ENCODE data around the gene UTP14A. TPM values are rescaled to one million over a fixed set of nuclear protein-coding genes. Genes with fewer than 3 reads are reported as not detected.
A peak's percentile ranks its signal among the peaks of the same experiment; 100 is the strongest.

Gene UTP14A
- total and polyA plus RNA-seq, 2 of the 13 experiments (the other 11 are each of a cell fraction or from before 2014, with no cell fraction given): 7.4 to 19.0 TPM

GRCh38 chrX:129905787-129906580 is at the start of gene UTP14A (continued):
- TF ChIP-seq ELF4 (CRISPR knock-in tag; IDR thresholded peaks at IDR 0.05; ENCODE audit: borderline replicate concordance) (no peak), ZNF850 (CRISPR knock-in tag; conservative IDR thresholded peaks at IDR 0.05) (no peak), ZBTB49 (CRISPR knock-in tag; IDR thresholded peaks at IDR 0.05; ENCODE audit: borderline replicate concordance) (no peak), MAF1 (CRISPR knock-in tag; IDR thresholded peaks at IDR 0.05; ENCODE audit: borderline replicate concordance) (no peak), EEA1 (CRISPR knock-in tag; IDR thresholded peaks at IDR 0.05; ENCODE audit: borderline replicate concordance) (no peak), TOE1 (CRISPR knock-in tag; IDR thresholded peaks at IDR 0.05) (no peak), CCDC6 (CRISPR knock-in tag; IDR thresholded peaks at IDR 0.05) (0 out of 2 replicates have a peak, but pooled peaks have one; percentile 34), SRY (CRISPR knock-in tag; IDR thresholded peaks at IDR 0.05) (0 out of 2 replicates have a peak, but pooled peaks have one; percentile 49), GPBP1L1 (CRISPR knock-in tag; IDR thresholded peaks at IDR 0.05) (no peak), ZNF260 (CRISPR knock-in tag; IDR thresholded peaks at IDR 0.05; ENCODE audit: borderline replicate concordance, low read depth) (no peak), ZNF350 (CRISPR knock-in tag; IDR thresholded peaks at IDR 0.05; ENCODE audit: borderline replicate concordance, low read depth) (no peak), POGK (CRISPR knock-in tag; conservative IDR thresholded peaks at IDR 0.05) (0 out of 2 replicates have a peak, but pooled peaks have one; percentile 49), ZBED4 (CRISPR knock-in tag; IDR thresholded peaks at IDR 0.05; ENCODE audit: borderline replicate concordance) (no peak), MAFF (IDR thresholded peaks at IDR 0.05; ENCODE audit: low read depth, low read length) (no peak), PATZ1 (CRISPR knock-in tag; IDR thresholded peaks at IDR 0.05) (peak; percentile 92)

All from HepG2 (cell line).